ENCODE measurements around the gene IGLL1.

Gene IGLL1

DNA sequence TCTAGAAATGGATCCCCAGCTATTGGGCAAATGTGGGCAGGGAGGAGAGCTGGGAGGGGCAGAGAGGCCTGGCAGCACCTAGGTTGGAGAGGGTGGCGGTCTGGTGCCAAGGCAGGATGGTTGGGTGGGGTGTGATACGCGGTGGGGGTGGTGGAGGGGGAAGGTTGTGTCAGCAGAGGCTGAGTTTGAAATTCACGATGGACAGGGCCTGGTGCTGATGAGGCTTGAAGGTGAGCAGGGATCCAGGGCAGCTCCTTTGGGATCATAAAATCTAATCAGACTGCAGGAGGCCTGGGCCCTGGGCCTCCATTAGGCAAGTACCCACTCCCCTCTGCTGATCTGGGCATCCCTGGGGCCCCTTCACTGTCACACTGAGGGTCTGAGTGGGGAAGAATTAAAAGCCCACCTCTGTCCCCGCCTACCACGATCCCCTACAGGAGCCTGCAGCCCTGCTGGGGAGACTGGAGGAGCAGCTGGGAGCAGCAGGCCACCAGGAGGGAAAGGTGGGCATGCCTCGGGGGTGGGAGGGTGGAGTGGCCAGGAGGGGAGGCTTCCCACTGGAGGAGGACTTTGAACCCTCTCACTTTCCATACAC, 24.0 kb downstream of the IGLL1 start:
- TF ChIP-seq, protein P1, sequence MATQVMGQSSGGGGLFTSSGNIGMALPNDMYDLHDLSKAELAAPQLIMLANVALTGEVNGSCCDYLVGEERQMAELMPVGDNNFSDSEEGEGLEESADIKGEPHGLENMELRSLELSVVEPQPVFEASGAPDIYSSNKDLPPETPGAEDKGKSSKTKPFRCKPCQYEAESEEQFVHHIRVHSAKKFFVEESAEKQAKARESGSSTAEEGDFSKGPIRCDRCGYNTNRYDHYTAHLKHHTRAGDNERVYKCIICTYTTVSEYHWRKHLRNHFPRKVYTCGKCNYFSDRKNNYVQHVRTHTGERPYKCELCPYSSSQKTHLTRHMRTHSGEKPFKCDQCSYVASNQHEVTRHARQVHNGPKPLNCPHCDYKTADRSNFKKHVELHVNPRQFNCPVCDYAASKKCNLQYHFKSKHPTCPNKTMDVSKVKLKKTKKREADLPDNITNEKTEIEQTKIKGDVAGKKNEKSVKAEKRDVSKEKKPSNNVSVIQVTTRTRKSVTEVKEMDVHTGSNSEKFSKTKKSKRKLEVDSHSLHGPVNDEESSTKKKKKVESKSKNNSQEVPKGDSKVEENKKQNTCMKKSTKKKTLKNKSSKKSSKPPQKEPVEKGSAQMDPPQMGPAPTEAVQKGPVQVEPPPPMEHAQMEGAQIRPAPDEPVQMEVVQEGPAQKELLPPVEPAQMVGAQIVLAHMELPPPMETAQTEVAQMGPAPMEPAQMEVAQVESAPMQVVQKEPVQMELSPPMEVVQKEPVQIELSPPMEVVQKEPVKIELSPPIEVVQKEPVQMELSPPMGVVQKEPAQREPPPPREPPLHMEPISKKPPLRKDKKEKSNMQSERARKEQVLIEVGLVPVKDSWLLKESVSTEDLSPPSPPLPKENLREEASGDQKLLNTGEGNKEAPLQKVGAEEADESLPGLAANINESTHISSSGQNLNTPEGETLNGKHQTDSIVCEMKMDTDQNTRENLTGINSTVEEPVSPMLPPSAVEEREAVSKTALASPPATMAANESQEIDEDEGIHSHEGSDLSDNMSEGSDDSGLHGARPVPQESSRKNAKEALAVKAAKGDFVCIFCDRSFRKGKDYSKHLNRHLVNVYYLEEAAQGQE (IDR thresholded peaks at IDR 0.05; ENCODE audit: low read depth), result peak; percentile 48
- no peak for TF ChIP-seq TEAD4 (IDR thresholded peaks at IDR 0.05)

DNA sequence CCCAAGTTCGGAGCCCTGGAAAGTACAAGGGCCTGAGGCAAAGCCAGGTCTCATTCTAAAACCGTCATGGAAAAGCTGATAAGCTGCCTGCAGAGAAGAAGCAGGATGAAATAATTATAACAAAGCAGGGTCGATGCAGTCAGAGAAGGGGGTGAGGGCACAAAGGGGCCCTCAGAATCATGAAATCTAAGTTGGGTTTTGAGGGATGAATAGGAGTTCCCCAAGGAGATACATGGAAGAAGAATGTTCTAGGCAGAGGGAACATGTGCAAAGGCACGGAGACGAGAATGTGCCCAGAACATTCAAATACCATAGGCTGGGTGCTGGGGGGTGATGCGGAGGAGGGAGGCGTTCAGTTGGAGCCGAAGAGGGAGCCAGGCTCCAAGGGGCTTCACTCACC, 25.0 kb downstream of the IGLL1 start:
- TF ChIP-seq, protein P2, sequence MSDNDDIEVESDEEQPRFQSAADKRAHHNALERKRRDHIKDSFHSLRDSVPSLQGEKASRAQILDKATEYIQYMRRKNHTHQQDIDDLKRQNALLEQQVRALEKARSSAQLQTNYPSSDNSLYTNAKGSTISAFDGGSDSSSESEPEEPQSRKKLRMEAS (IDR thresholded peaks at IDR 0.05), result no peak
- TF ChIP-seq EGR1 (IDR thresholded peaks at IDR 0.05) (no peak), TEAD4 (IDR thresholded peaks at IDR 0.05) (no peak), YY1 (IDR thresholded peaks at IDR 0.05; ENCODE audit: low read depth) (no peak)

DNA sequence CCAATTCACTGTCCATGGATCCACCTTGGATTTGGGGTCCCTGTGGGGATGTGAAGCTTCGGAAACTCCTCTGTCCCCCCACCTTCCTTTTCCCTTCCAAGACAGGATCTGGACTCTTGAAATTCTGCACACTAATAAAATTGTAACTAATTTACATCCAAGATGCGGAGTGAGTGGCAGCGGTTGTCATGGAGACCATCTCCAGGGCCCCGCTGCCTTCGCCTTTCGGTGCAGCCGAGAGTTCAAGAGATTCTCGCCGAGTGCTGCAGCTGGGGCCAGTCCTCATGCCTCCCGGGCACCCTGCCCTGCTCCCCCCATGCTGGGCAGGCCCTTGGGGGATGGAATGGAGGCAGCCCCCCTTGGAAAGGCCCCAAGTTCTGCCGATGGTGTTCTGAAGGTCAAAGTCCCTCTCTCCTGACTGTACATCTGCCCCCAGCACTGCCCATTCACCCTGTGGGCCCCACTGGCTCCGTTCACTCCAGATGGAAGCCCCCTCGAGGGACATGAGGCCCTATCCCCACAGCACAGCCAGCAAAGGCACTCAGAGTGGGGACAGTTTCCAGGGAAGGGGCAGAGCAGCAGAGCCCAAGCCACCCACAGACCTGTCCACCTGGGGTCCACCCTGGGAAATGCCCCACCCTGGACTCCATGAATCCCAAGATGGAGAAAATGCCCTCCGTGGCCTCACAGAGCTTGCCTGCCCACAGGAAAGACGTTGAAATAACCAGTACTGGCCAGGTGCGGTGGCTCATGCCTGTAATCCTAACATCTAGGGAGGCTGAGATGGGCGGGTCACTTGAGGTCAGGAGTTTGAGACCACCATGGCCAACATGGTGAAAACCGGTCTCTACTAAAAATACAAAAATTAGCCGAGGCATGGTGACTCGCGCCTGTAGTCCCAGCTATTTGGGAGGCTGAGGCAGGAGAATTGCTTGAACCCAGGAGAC, 25.9 kb downstream of the IGLL1 start:
- TF ChIP-seq EP300 (IDR thresholded peaks at IDR 0.05; ENCODE audit: borderline replicate concordance) (no peak), CREB1 (IDR thresholded peaks at IDR 0.05; ENCODE audit: low read depth) (no peak), ZBTB7A (IDR thresholded peaks at IDR 0.05; ENCODE audit: low read depth) (no peak), CEBPB (IDR thresholded peaks at IDR 0.05) (no peak), RAD21 (IDR thresholded peaks at IDR 0.05; ENCODE audit: low read depth) (no peak), TAF1 (IDR thresholded peaks at IDR 0.05; ENCODE audit: low read depth) (no peak), YY1 (IDR thresholded peaks at IDR 0.05; ENCODE audit: low read depth) (no peak), EGR1 (IDR thresholded peaks at IDR 0.05) (no peak), TCF12 (IDR thresholded peaks at IDR 0.05; ENCODE audit: low read depth) (no peak), FOXM1 (IDR thresholded peaks at IDR 0.05; ENCODE audit: borderline replicate concordance, low read depth) (no peak), NFIC (IDR thresholded peaks at IDR 0.05) (no peak), TEAD4 (IDR thresholded peaks at IDR 0.05) (no peak)
- TF ChIP-seq, protein P3, sequence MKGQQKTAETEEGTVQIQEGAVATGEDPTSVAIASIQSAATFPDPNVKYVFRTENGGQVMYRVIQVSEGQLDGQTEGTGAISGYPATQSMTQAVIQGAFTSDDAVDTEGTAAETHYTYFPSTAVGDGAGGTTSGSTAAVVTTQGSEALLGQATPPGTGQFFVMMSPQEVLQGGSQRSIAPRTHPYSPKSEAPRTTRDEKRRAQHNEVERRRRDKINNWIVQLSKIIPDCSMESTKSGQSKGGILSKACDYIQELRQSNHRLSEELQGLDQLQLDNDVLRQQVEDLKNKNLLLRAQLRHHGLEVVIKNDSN (IDR thresholded peaks at IDR 0.05), result no peak
- TF ChIP-seq, protein P2 (IDR thresholded peaks at IDR 0.05), result no peak
- TF ChIP-seq, protein P1 (IDR thresholded peaks at IDR 0.05; ENCODE audit: low read depth), result no peak

DNA sequence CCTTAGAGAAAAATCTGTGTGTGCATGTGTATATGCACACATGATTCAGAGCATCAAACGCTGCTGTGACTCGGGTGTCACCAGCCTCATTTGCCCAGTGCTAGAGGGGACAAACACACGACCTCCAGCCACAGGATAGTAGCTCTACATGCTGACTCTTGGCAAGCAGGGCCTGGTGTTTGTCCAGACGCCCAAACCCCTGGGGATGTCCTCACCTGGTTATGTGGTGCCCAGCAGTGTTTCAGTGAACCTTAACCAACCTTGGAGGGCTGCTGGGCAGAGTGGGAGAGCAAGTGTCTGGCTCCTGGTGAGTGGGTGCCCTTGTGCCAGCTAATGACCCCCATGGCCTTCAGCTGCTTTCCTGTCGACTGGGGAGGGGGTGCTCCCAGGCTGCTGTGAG, 26.7 kb downstream of the IGLL1 start:
- TF ChIP-seq TEAD4 (IDR thresholded peaks at IDR 0.05), result no peak
- TF ChIP-seq NFIC (IDR thresholded peaks at IDR 0.05), result no peak
- TF ChIP-seq ZBTB7A (IDR thresholded peaks at IDR 0.05; ENCODE audit: low read depth), result no peak
- TF ChIP-seq EP300 (IDR thresholded peaks at IDR 0.05; ENCODE audit: borderline replicate concordance), result no peak
- TF ChIP-seq TCF12 (IDR thresholded peaks at IDR 0.05; ENCODE audit: low read depth), result no peak
- TF ChIP-seq, protein P1 (IDR thresholded peaks at IDR 0.05; ENCODE audit: low read depth), result no peak
- TF ChIP-seq RAD21 (IDR thresholded peaks at IDR 0.05; ENCODE audit: low read depth), result no peak
- no peak for TF ChIP-seq CREB1 (IDR thresholded peaks at IDR 0.05; ENCODE audit: low read depth)
- TF ChIP-seq, protein P2 (IDR thresholded peaks at IDR 0.05), result no peak
- no peak for TF ChIP-seq TAF1 (IDR thresholded peaks at IDR 0.05; ENCODE audit: low read depth)
- no peak for TF ChIP-seq CEBPB (IDR thresholded peaks at IDR 0.05)
- no peak for TF ChIP-seq EGR1 (IDR thresholded peaks at IDR 0.05)
- TF ChIP-seq YY1 (IDR thresholded peaks at IDR 0.05; ENCODE audit: low read depth), result no peak
- TF ChIP-seq FOXM1 (IDR thresholded peaks at IDR 0.05; ENCODE audit: borderline replicate concordance, low read depth), result no peak

Data from Ishikawa (cell line).